Aorta (tissue), 5 donors: ENCODE results near the gene DAZAP1. TPM values are rescaled to one million over a fixed set of nuclear protein-coding genes. Genes with fewer than 3 reads are reported as not detected.

ENCODE experiments used
- ATAC-seq: fragments of 200-7000 bp; cut with Tn5 transposase; one replicate; pipeline ENCODE4 v1.9.1; 2022; ENCODE audit warnings: moderate library complexity; ENCODE audit not compliant: low FRiP score
- DNase-seq, 2 donors: peaks; one replicate each; pipeline ENCODE4 v3.0.0-alpha.2; 2020
- H3K27ac ChIP-seq, 2 donors: one replicate each; pipeline ENCODE4 v1.5.1; 2013; ENCODE audit warnings: low read length in 2 of 2, mild to moderate bottlenecking in 2 of 2, moderate library complexity in 2 of 2, control low read depth in 1 of 2, inconsistent platforms in 1 of 2, low read depth in 1 of 2
- H3K27me3 ChIP-seq, 2 donors: one replicate each; pipeline ENCODE4 v1.6.1; 2013; ENCODE audit warnings: control low read depth in 1 of 2, low read length in 1 of 2, mild to moderate bottlenecking in 1 of 2, moderate library complexity in 1 of 2; ENCODE audit not compliant: insufficient read depth in 2 of 2, control insufficient read depth in 1 of 2
- H3K36me3 ChIP-seq, 2 donors: one replicate each; pipeline ENCODE4 v1.6.1; 2013; ENCODE audit warnings: control low read depth in 1 of 2, low read length in 1 of 2, mild to moderate bottlenecking in 1 of 2; ENCODE audit not compliant: insufficient read depth in 2 of 2, control insufficient read depth in 1 of 2
- H3K4me1 ChIP-seq, 2 donors: one replicate each; pipeline ENCODE4 v1.6.1; 2013; ENCODE audit warnings: low read length in 2 of 2, control low read depth in 1 of 2, mild to moderate bottlenecking in 1 of 2, moderate library complexity in 1 of 2; ENCODE audit not compliant: insufficient read depth in 2 of 2, control insufficient read depth in 1 of 2
- H3K4me3 ChIP-seq, 2 donors: one replicate each; pipeline ENCODE4 v1.5.1; 2013; ENCODE audit warnings: low read length in 2 of 2, control low read depth in 1 of 2, mild to moderate bottlenecking in 1 of 2
- H3K9me3 ChIP-seq: one replicate; pipeline ENCODE4 v1.6.1; 2013; ENCODE audit warnings: mild to moderate bottlenecking, low read length; ENCODE audit not compliant: control insufficient read depth
- WGBS, 2 donors: extraction: QIAGEN DNeasy Blood & Tissue Kit; methylation state at CpG; one replicate each; pipeline ENCODE4 v1.1.7; 2013; 5-methylcytosine and 5-hydroxymethylcytosine counted together
- intact Hi-C, 2 donors: fragments of 100-400 bp; cut with DNase I; formaldehyde crosslinking; loops; one replicate each; pipeline versions ENCODE4 v1.14.2 to v1.15.0; 2022
- polyA plus RNA-seq, 2 donors: library from polyadenylated mRNA; stranded (reverse); fragments of 200-250 nt; gene quantifications; one replicate each; pipeline ENCODE4 v1.2.3, GENCODE V29; 2013
- total RNA-seq, 2 donors: library from RNA; stranded (reverse); fragmentation: NEBNext Ultra II Directional; extraction: Animal tissue kit (Norgen Biotek cat#: 25700); gene quantifications; one replicate each; pipeline ENCODE4 v1.2.1, GENCODE V29; 2021
- donor health status: healthy with polysubstance abuse.
- donor health status: Bipolar disorder and iron deficiency.
- donor health status: DM: no; HTN: no; CAD: no.
- donor health status: DM: no; HTN: no; CAD: no.
- donor health status: DM: yes; HTN: yes; CAD: no.

The DAZAP1 gene
- total and polyA plus RNA-seq, 4 donors, result 44.8 to 79.0 (median 76.5) TPM

- H3K4me3 ChIP-seq, result no peak overlapping the region
- peaks cover 0 to 4% of the 10 kb centered on the region in 2 donors for H3K36me3 ChIP-seq
- intact Hi-C loops, result no loop called here
- no peak for DNase-seq
- no peaks in the 10 kb centered on the region for H3K27me3 ChIP-seq
- ATAC-seq, result no peak
- H3K4me1 ChIP-seq, result no peaks in the 10 kb centered on the region
- no peak overlapping the region for H3K27ac ChIP-seq
- H3K9me3 ChIP-seq, result no peaks in the 10 kb centered on the region
- 87 to 91% methylated on average over 37 of the region's 37 CpGs for WGBS, 2 donors
These were observed 41.8 kb upstream of the DAZAP1 start for GRCh38 chr19:1365319-1366269.

- intact Hi-C loops, result no loop called here
- Histone ChIP-seq H3K9me3 (no peaks in the 10 kb centered on the region), H3K27me3 (no peaks in the 10 kb centered on the region), H3K36me3 (peaks cover 0 to 9% of the 10 kb centered on the region in 2 donors), H3K4me3 (no peak overlapping the region), H3K4me1 (no peaks in the 10 kb centered on the region), H3K27ac (no peak overlapping the region)
- 94 to 97% methylated on average over 9 to 10 of the region's 10 CpGs for WGBS, 2 donors
- no peak for ATAC-seq
- no peak for DNase-seq
These were observed 41.1 kb upstream of the DAZAP1 start for GRCh38 chr19:1366296-1366695.

- Histone ChIP-seq H3K36me3 (peaks cover 0 to 9% of the 10 kb centered on the region in 2 donors), H3K27ac (no peak overlapping the region), H3K9me3 (no peaks in the 10 kb centered on the region), H3K4me3 (no peak overlapping the region), H3K4me1 (no peaks in the 10 kb centered on the region), H3K27me3 (no peaks in the 10 kb centered on the region)
- no peak for ATAC-seq
- intact Hi-C loops, result no loop called here
- 68 to 73% methylated on average over 35 of the region's 35 CpGs for WGBS, 2 donors
- DNase-seq, result peak in 1 of 2 donors; percentile 70
These were observed 40.2 kb upstream of the DAZAP1 start for GRCh38 chr19:1366899-1367870.

- H3K27me3 ChIP-seq, result no peaks in the 10 kb centered on the region
- no peaks in the 10 kb centered on the region for H3K4me1 ChIP-seq
- DNase-seq (no peak), ATAC-seq (no peak)
- H3K27ac ChIP-seq, result no peak overlapping the region
- intact Hi-C loops, result no loop called here
- WGBS, 2 donors, result 93 to 94% methylated on average over 18 of the region's 18 CpGs
- no peaks in the 10 kb centered on the region for H3K9me3 ChIP-seq
- no peak overlapping the region for H3K4me3 ChIP-seq
- H3K36me3 ChIP-seq, result peaks cover 0 to 21% of the 10 kb centered on the region in 2 donors
These were observed 38.1 kb upstream of the DAZAP1 start for GRCh38 chr19:1369214-1369805.

GRCh38 chr19:1370579-1371361 lies 36.6 kb upstream of the DAZAP1 start:
- no peaks in the 10 kb centered on the region for H3K4me1 ChIP-seq
- H3K4me3 ChIP-seq, result no peak overlapping the region
- intact Hi-C loops, result no loop called here
- WGBS, 2 donors, result 88 to 90% methylated on average over 52 of the region's 52 CpGs
- DNase-seq (no peak), ATAC-seq (peak; percentile 11)
- no peak overlapping the region for H3K27ac ChIP-seq
- no peaks in the 10 kb centered on the region for H3K9me3 ChIP-seq
- peaks cover 0 to 21% of the 10 kb centered on the region in 2 donors for H3K36me3 ChIP-seq
- H3K27me3 ChIP-seq, result no peaks in the 10 kb centered on the region

GRCh38 chr19:1373042-1373533 lies 34.3 kb upstream of the DAZAP1 start:
- Histone ChIP-seq H3K4me3 (no peak overlapping the region), H3K36me3 (peaks cover 2 to 21% of the 10 kb centered on the region in 2 donors), H3K27ac (no peak overlapping the region), H3K4me1 (no peaks in the 10 kb centered on the region), H3K9me3 (no peaks in the 10 kb centered on the region), H3K27me3 (no peaks in the 10 kb centered on the region)
- intact Hi-C loops, result no loop called here
- ATAC-seq (no peak), DNase-seq (no peak)
- 81 to 87% methylated on average over 20 of the region's 20 CpGs for WGBS, 2 donors

- intact Hi-C loops, result no loop called here
- Histone ChIP-seq H3K36me3 (peaks cover 2 to 21% of the 10 kb centered on the region in 2 donors), H3K4me1 (no peaks in the 10 kb centered on the region), H3K27me3 (no peaks in the 10 kb centered on the region), H3K4me3 (no peak overlapping the region), H3K27ac (no peak overlapping the region), H3K9me3 (no peaks in the 10 kb centered on the region)
- ATAC-seq (no peak), DNase-seq (no peak)
- 65 to 70% methylated on average over 22 of the region's 22 CpGs for WGBS, 2 donors
These were observed 33.7 kb upstream of the DAZAP1 start for GRCh38 chr19:1373534-1374249.
